Measurements from ENCODE around the gene PARL. TPM values are rescaled to one million over a fixed set of nuclear protein-coding genes. Genes with fewer than 3 reads are reported as not detected.

PARL gene
- total and polyA plus RNA-seq, 10 donors, result 34.5 to 119 (median 56.5) TPM

GRCh38 chr3:183814240-183814639 is 70.4 kb downstream of the PARL start:
- Histone ChIP-seq H3K9me3 (no peaks in the 10 kb centered on the region), H3K4me3 (no peak overlapping the region), H3K27me3 (replicated peaks in 1 of 7) (no peaks in the 10 kb centered on the region), H3K4me1 (no peaks in the 10 kb centered on the region), H3K27ac (no peak overlapping the region), H3K36me3 (peaks cover 0 to 71% (median 31%) of the 10 kb centered on the region in 6 donors)
- TF ChIP-seq POLR2AphosphoS5 (IDR thresholded peaks at IDR 0.05), result no peak
- TF ChIP-seq POLR2A (IDR thresholded peaks at IDR 0.05), result no peak
- TF ChIP-seq CTCF (IDR thresholded peaks at IDR 0.05 in 8 of 11, conservative IDR thresholded peaks at IDR 0.05 in 3 of 11), result no peak
- intact Hi-C loops (cut with DNase I; ENCODE audit: low total_unique reads), result no loop called here
- 49 to 95% (median 88%) methylated on average over 1 of the region's 1 CpG for WGBS, 5 donors
- no peak for DNase-seq

- 88 to 94% (median 91%) methylated on average over 8 of the region's 8 CpGs for WGBS, 5 donors
- no peak overlapping the region for H3K27ac ChIP-seq
- H3K27me3 ChIP-seq (replicated peaks in 1 of 7), result no peaks in the 10 kb centered on the region
- no peak for TF ChIP-seq POLR2AphosphoS5 (IDR thresholded peaks at IDR 0.05)
- H3K4me3 ChIP-seq, result no peak overlapping the region
- peaks cover 0 to 84% (median 44%) of the 10 kb centered on the region in 6 donors for H3K36me3 ChIP-seq
- peak; percentile 37 for DNase-seq
- intact Hi-C loops (cut with DNase I; ENCODE audit: low total_unique reads), result no loop called here
- H3K4me1 ChIP-seq, result no peaks in the 10 kb centered on the region
- no peaks in the 10 kb centered on the region for H3K9me3 ChIP-seq
Observed at GRCh38 chr3:183812761-183813445, 71.8 kb downstream of the PARL start.

GRCh38 chr3:183811638-183812037 is 73.0 kb downstream of the PARL start:
- Histone ChIP-seq H3K9me3 (no peaks in the 10 kb centered on the region), H3K27me3 (replicated peaks in 1 of 7) (no peaks in the 10 kb centered on the region), H3K4me3 (no peak overlapping the region), H3K36me3 (peaks cover 0 to 90% (median 53%) of the 10 kb centered on the region in 6 donors), H3K4me1 (no peaks in the 10 kb centered on the region), H3K27ac (no peak overlapping the region)
- peak; percentile 27 for DNase-seq
- TF ChIP-seq CTCF (IDR thresholded peaks at IDR 0.05 in 8 of 11, conservative IDR thresholded peaks at IDR 0.05 in 3 of 11), result no peak
- TF ChIP-seq POLR2AphosphoS5 (IDR thresholded peaks at IDR 0.05), result no peak
- no peak for TF ChIP-seq POLR2A (IDR thresholded peaks at IDR 0.05)
- intact Hi-C loops (cut with DNase I; ENCODE audit: low total_unique reads), result no loop called here
- WGBS, 5 donors, result 92 to 97% (median 96%) methylated on average over 11 of the region's 11 CpGs

GRCh38 chr3:183810643-183811594 is 73.8 kb downstream of the PARL start:
- H3K36me3 ChIP-seq, result peaks cover 0 to 90% (median 59%) of the 10 kb centered on the region in 6 donors
- no peak overlapping the region for H3K27ac ChIP-seq
- WGBS, 5 donors, result 89 to 95% (median 93%) methylated on average over 17 to 24 of the region's 24 CpGs
- intact Hi-C loops (cut with DNase I; ENCODE audit: low total_unique reads), result no loop called here
- H3K4me3 ChIP-seq, result no peak overlapping the region
- DNase-seq, result peak; percentile 24
- H3K9me3 ChIP-seq, result no peaks in the 10 kb centered on the region
- no peaks in the 10 kb centered on the region for H3K4me1 ChIP-seq
- no peak for TF ChIP-seq CTCF (IDR thresholded peaks at IDR 0.05 in 8 of 11, conservative IDR thresholded peaks at IDR 0.05 in 3 of 11)
- TF ChIP-seq POLR2A (IDR thresholded peaks at IDR 0.05), result no peak
- TF ChIP-seq POLR2AphosphoS5 (IDR thresholded peaks at IDR 0.05), result no peak
- H3K27me3 ChIP-seq (replicated peaks in 1 of 7), result no peaks in the 10 kb centered on the region

Data from spleen (tissue), 11 donors.